GM23248 (cell line): ENCODE data around the gene MYL4. TPM values are rescaled to one million over a fixed set of nuclear protein-coding genes. Genes with fewer than 3 reads are reported as not detected.
A peak's percentile ranks its signal among the peaks of the same experiment; 100 is the strongest.

Source experiments
- DNase-seq: peaks from one replicate; pipeline ENCODE4 v3.0.0-alpha.2; 2015
- H2AFZ ChIP-seq: fragments of 200-600 bp; sonication (generic); 2 replicates; pipeline ENCODE4 v1.6.1; 2016; ENCODE audit warnings: antibody characterized with exemption
- H3F3A ChIP-seq: fragments of 200-600 bp; sonication (generic); 2 replicates; pipeline ENCODE4 v1.6.1; 2016; ENCODE audit warnings: mild to moderate bottlenecking, antibody characterized with exemption, mixed run types; ENCODE audit not compliant: insufficient read depth
- H3K27ac ChIP-seq: fragments of 200-600 bp; sonication (generic); 2 replicates; pipeline ENCODE4 v1.5.1; 2016; ENCODE audit warnings: mild to moderate bottlenecking
- H3K27me3 ChIP-seq: fragments of 200-600 bp; sonication (generic); replicated peaks from 2 replicates; pipeline ENCODE4 v1.6.1; 2016; ENCODE audit warnings: mild to moderate bottlenecking; ENCODE audit not compliant: insufficient read depth
- H3K36me3 ChIP-seq: fragments of 200-600 bp; sonication (generic); 2 replicates; pipeline ENCODE4 v1.6.1; 2016; ENCODE audit warnings: low read depth, mild to moderate bottlenecking
- H3K4me1 ChIP-seq: fragments of 200-600 bp; sonication (generic); 2 replicates; pipeline ENCODE4 v1.6.1; 2016; ENCODE audit warnings: mild to moderate bottlenecking; ENCODE audit not compliant: insufficient read depth
- H3K4me2 ChIP-seq: fragments of 200-600 bp; sonication (generic); one replicate; pipeline ENCODE4 v1.6.1; 2016; ENCODE audit warnings: mild to moderate bottlenecking; ENCODE audit not compliant: unreplicated experiment
- H3K4me3 ChIP-seq: fragments of 200-600 bp; sonication (generic); 2 replicates; pipeline ENCODE4 v1.5.1; 2016; ENCODE audit warnings: mild to moderate bottlenecking
- H3K79me2 ChIP-seq: fragments of 200-600 bp; sonication (generic); 2 replicates; pipeline ENCODE4 v1.6.1; 2016; ENCODE audit warnings: mild to moderate bottlenecking; ENCODE audit not compliant: insufficient read depth
- H3K9ac ChIP-seq: fragments of 200-600 bp; sonication (generic); 2 replicates; pipeline ENCODE4 v1.6.1; 2016; ENCODE audit warnings: mild to moderate bottlenecking
- H3K9me2 ChIP-seq: fragments of 200-600 bp; sonication (generic); 2 replicates; pipeline ENCODE4 v1.6.1; 2016; ENCODE audit warnings: mixed run types, mild to moderate bottlenecking, moderate library complexity; ENCODE audit not compliant: insufficient read depth
- H3K9me3 ChIP-seq: fragments of 200-600 bp; sonication (generic); one replicate; pipeline ENCODE4 v1.6.1; 2017; ENCODE audit warnings: low read depth
- H4K20me1 ChIP-seq: fragments of 200-600 bp; sonication (generic); 2 replicates; pipeline ENCODE4 v1.6.0; 2016; ENCODE audit not compliant: insufficient read depth
- EZH2 ChIP-seq: fragments of 200-600 bp; sonication (generic); IDR thresholded peaks from 2 replicates; pipeline ENCODE4 v1.6.1; 2018; ENCODE audit warnings: antibody characterized with exemption, mild to moderate bottlenecking; ENCODE audit not compliant: insufficient read depth, poor library complexity, severe bottlenecking
- EZH2phosphoT487 ChIP-seq: fragments of 200-600 bp; sonication (generic); IDR thresholded peaks from 2 replicates; pipeline ENCODE4 v1.6.1; 2018; ENCODE audit warnings: antibody characterized with exemption, moderate library complexity, mild to moderate bottlenecking, low read depth; ENCODE audit not compliant: insufficient read depth
- WGBS, 2 experiments: methylation state at CpG; one replicate each; pipeline ENCODE4 v1.1.6; 2015 to 2017; ENCODE audit warnings: low lambda C conversion rate in 2 of 2, low coverage in 1 of 2; ENCODE audit errors: missing lambda C conversion rate in 2 of 2; 5-methylcytosine and 5-hydroxymethylcytosine counted together
- in situ Hi-C: fragments of 300-500 bp; cut with MboI; formaldehyde crosslinking; loops from 2 replicates; pipeline ENCODE4 v1.15.0; 2020
- polyA plus RNA-seq: library from polyadenylated mRNA; unstranded; fragments of >200 nt; fragmentation: Nextera tagmentation; extraction: Ambion mirVana; gene quantifications from 2 replicates; pipeline ENCODE4 v1.2.1, GENCODE V29; 2016
- total RNA-seq: library from RNA; depleted of rRNA; stranded (reverse); fragments of >200 nt; shearing (Covaris generic); gene quantifications from 2 replicates; pipeline ENCODE4 v1.2.3, GENCODE V29; 2014

MYL4 gene
- total and polyA plus RNA-seq, 2 experiments from 2014 or later = not detected

DNA sequence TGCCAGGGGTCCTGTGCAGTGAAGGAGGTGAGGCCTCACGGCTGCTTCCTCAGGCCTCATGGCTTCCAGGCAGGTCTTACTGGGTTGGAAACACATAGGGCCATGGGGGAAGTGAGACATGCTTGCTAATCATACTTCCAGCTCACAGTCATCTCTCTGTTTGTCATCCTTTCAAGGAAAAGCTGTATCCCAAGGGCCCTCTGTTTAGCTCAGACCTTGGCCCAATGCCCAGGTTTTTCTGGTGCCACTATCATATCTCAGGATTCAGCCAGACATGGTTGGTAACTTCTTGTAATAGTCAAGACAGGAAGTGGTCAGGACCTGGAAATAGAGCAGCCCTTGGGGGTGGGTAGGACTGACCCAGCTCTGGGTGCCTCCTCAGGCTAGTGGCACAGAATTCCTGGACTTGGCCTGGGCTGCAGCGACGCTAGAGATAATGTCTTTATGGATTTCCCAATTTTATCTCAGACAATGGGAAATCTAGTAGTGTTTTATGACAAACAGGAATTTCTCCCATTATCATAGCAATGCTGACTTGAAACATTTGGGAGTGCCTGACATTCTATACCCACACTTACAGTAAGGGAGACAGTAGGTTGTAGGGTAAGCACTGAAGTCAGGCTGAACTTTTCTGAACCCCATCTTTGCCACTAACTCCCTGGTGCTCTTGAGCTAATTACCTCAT lies 31.0 kb downstream of the MYL4 start:
- H3K9ac ChIP-seq = peak overlapping the region; percentile 47; the same call in 1 of the 2 replicates
- in situ Hi-C loops = loop anchor here (10.0 kb wide), 1 partner anchor 75 kb away; no protein-coding TSS in a partner anchor
- peaks cover 21% of the 10 kb centered on the region for H3K4me1 ChIP-seq
- H3K4me2 ChIP-seq = peak overlapping the region; percentile 29
- no peaks in the 10 kb centered on the region for H3K36me3 ChIP-seq
- DNase-seq = peak; percentile 99
- H3K9me2 ChIP-seq = no peaks in the 10 kb centered on the region
- H3K4me3 ChIP-seq = no peak overlapping the region
- no peaks in the 10 kb centered on the region for H4K20me1 ChIP-seq
- H3K79me2 ChIP-seq = no peaks in the 10 kb centered on the region
- 6 to 12% methylated on average over 3 of the region's 3 CpGs for WGBS, 2 experiments
- no peaks in the 10 kb centered on the region for H3K9me3 ChIP-seq
- H3K27ac ChIP-seq = peak overlapping the region; percentile 70
- peaks cover 17% of the 10 kb centered on the region for H3F3A ChIP-seq
- no peaks in the 10 kb centered on the region for H3K27me3 ChIP-seq
- TF ChIP-seq EZH2phosphoT487 (peak; percentile 59; the same call in 1 of the 2 replicates), EZH2 (no peak)
- H2AFZ ChIP-seq = 0 out of 2 replicates have a peak overlapping the region, but pooled peaks have one; percentile 36

DNA sequence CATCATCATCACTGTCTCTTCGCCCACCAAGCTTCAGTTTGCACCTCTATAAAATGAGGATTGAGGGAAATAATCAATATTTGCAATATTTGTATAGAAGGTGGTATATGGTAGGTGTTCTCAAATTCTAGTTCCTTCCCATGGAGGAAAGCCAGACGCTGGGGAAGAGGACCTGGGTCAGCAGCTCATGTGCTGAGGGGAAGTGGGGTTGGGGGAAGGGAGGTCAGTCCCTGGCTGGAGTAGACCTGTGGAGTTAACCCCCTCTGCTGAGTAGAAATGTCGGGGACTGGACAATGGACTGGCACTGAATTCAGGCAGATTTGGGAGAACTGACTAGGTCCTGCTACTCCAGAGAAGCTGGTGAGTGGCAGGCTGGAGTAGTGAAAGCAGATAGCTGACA lies 31.7 kb downstream of the MYL4 start:
- Histone ChIP-seq H3K4me3 (no peak overlapping the region), H2AFZ (no peak overlapping the region), H3K79me2 (no peaks in the 10 kb centered on the region), H3K9ac (no peak overlapping the region), H3K27me3 (no peaks in the 10 kb centered on the region), H3K4me1 (peaks cover 21% of the 10 kb centered on the region), H4K20me1 (no peaks in the 10 kb centered on the region), H3F3A (peaks cover 17% of the 10 kb centered on the region), H3K36me3 (no peaks in the 10 kb centered on the region), H3K4me2 (peak overlapping the region; percentile 29), H3K27ac (no peak overlapping the region; the same call in 1 of the 2 replicates), H3K9me3 (no peaks in the 10 kb centered on the region), H3K9me2 (no peaks in the 10 kb centered on the region)
- TF ChIP-seq EZH2phosphoT487 (no peak), EZH2 (no peak)
- no peak for DNase-seq
- in situ Hi-C loops = no loop called here
- 58 to 74% methylated on average over 3 of the region's 3 CpGs for WGBS, 2 experiments

DNA sequence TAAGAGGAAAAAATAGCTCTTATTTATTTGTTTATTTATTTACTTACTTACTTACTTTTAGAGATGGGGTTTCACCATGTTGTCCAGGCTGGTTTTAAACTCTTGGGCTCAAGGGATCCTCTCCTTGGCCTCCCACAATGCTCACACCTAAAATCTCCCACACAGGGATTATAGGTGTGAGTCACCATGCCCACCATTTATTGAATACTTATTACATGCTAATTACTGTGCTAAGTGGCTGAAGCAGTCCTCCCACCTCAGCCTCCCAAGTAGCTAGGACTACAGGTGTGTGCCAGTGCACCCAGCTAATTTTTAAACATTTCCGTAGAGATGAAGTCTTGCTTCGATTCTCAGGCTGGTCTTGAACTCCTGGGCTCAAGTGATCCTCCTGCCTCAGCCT lies 33.5 kb downstream of the MYL4 start:
- no peak for DNase-seq
- Histone ChIP-seq H3K9ac (no peak overlapping the region), H3K9me2 (no peaks in the 10 kb centered on the region), H4K20me1 (no peaks in the 10 kb centered on the region), H3K36me3 (no peaks in the 10 kb centered on the region), H3K4me1 (peaks cover 21% of the 10 kb centered on the region), H3K27me3 (no peaks in the 10 kb centered on the region), H3K27ac (no peak overlapping the region), H2AFZ (no peak overlapping the region), H3F3A (peaks cover 17% of the 10 kb centered on the region), H3K4me3 (no peak overlapping the region), H3K4me2 (no peak overlapping the region), H3K9me3 (no peaks in the 10 kb centered on the region), H3K79me2 (no peaks in the 10 kb centered on the region)
- in situ Hi-C loops = no loop called here
- WGBS, 2 experiments = 95 to 100% methylated on average over 2 of the region's 2 CpGs
- TF ChIP-seq EZH2 = no peak
- TF ChIP-seq EZH2phosphoT487 = no peak

DNA sequence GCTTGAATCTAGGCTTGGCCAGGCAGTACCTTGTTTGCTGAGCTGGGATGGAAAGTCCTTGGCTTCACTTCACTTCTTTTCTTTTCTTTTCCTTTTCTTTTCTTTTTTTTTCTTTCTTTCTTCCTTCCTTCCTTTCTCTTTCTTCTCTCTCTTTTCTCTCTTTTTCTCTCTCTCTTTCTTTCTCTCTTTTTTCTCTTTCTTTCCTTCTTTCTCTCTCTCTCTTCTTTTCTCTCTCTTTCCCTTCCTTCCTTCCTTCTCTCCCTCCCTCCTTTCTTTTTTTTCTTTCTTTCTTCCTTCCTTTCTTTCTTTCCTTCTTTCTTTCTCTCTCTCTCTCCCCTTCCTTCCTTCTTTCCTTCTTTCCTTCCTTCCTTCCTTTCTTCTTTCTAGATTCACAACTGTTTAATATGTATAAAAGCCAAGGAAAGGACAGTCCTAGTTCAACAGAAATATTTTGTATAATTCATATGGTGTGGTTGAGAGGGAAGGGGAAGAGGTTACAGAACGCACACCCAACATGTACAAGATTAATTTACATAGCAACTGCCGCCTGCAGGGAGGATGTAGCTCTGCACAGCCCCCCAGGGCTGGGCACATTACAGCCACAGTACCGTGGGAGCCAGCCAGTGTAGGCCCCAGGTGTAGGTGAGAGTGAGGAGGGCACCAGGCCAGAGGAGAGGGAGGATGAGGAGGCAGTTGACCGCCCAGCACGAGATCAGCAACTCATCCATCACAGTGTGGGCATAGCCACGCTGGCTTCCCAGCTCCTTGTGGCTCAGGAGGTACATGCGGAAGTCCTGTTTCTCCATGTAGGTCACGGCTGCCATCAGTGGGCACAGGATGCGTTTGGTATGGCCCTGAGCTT lies 34.8 kb downstream of the MYL4 start:
- Histone ChIP-seq H3K9me2 (no peaks in the 10 kb centered on the region), H3F3A (peaks cover 16% of the 10 kb centered on the region), H3K79me2 (no peaks in the 10 kb centered on the region), H3K27me3 (no peaks in the 10 kb centered on the region), H3K36me3 (no peaks in the 10 kb centered on the region), H3K9ac (no peak overlapping the region), H4K20me1 (no peaks in the 10 kb centered on the region), H3K4me1 (peaks cover 21% of the 10 kb centered on the region), H3K4me3 (no peak overlapping the region), H3K27ac (no peak overlapping the region), H3K9me3 (no peaks in the 10 kb centered on the region), H3K4me2 (no peak overlapping the region), H2AFZ (no peak overlapping the region)
- WGBS, 2 experiments = 91 to 95% methylated on average over 9 of the region's 9 CpGs
- no peak for TF ChIP-seq EZH2
- TF ChIP-seq EZH2phosphoT487 = no peak
- in situ Hi-C loops = no loop called here
- DNase-seq = no peak
